Measurements from ENCODE around the gene CCNL2.
"Not testable (repeated sequence)": the region's sequence is repeated elsewhere in the genome, so short reads cannot be mapped to it uniquely, and the experiment has no call there.

CCNL2 gene

DNA sequence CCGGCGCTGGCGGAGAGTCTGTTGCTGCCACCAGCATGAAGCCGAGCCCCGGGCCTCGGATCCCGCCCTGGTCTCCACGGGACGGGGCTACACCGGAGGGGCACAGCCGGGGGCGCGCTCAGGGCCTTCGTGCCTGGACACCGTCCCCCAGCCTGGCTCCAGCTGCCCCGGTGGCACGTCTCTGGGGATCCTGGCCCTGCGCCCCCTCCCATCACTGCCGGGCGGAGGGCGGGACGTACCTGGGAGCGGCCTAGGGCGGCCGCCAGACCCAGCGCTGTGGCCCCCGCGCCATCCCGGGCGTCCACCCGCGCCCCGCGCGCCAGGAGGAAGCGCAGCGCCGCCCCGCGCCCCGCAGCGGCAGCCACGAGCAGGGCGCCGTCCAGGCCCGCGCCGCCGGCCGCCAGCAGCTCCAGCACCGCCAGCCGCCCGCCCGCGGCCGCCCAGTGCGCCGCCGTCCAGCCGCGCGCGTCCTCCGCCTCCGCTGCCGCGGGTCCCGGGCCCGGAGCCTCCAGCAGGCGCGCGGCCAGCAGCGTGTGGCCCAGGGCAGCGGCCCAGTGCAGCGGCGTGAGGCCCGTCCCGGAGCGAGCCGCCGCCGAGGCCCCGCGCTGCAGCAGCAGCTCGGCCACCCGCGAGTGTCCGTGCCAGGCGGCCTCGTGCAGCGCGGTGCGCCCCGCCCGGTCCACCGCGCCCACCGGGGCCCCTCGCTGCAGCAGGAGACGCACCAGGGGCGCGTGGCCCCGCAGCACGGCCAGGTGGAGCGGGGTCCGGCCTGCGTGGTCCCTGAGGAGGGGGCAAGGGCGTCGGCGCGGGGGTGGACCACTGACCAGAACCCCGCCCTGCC, 20.9 kb upstream of the CCNL2 start:
- DNase-seq (no peak), ATAC-seq (peak; percentile 33)

DNA sequence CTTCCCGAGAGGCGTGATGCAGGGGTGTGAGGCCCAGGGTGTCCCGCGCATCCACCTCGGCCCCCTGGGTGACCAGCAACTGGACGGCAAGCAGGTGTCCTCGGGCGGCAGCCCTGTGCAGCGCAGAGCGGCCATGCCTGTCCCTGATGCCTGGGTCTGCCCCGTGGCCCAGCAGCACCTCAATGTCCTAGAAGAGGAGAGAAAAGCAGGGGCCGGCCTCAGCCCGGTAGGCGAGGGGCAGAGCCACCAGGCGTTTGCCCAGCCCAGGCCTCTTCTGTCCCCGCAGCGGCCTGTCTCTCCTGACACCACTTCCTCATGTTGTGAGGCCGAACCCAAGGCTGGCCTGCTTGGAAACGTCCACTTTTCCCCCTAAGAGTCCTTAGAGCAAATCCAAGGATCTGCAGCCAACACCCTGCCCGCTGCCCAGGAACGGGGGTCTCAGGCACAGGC, 20.3 kb upstream of the CCNL2 start:
- no peak for ATAC-seq
- DNase-seq, result no peak

DNA sequence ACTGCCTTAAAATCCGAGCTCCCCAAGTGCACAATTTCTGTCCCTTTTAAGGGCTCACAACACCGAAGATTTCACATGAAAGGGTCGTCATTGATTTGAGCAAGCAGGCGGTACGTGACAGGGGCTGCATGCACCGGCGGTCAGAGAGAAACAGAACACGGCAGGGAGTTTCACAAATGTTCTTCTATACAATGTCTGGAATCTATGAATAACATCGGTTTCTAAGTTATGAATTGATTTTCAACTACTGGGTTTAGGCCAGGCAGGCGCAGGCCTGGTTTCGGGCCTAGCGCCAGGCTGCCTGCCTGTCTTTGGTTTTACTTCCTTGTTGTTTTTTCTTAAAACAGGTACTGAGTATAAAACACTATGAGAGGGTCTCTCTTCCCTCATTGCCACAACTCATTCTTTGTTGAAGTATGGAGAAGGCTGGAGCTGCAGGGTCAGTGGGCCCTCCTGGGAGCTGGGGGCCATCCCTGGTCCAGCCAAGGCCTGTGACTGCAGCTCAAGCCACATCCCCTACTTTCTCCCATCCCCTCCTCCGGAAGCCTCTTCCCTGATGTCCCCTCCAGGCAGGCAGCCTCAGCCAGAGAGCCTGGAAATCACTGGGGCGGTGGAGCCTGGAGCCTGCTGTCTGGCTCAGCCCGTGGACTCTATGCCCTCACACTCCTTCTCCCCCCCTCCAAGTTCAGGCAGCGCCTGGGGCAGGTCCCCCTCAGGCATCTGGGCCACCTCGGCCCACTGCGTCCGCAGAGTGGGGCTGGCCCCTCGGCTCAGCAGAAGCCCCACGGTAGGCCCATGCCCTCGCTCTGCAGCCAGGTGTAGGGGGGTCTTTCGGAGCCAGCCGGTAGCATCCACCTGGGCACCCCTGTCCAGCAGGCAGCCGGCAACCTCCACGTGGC, 19.6 kb upstream of the CCNL2 start:
- ATAC-seq (no peak), DNase-seq (no peak)

DNA sequence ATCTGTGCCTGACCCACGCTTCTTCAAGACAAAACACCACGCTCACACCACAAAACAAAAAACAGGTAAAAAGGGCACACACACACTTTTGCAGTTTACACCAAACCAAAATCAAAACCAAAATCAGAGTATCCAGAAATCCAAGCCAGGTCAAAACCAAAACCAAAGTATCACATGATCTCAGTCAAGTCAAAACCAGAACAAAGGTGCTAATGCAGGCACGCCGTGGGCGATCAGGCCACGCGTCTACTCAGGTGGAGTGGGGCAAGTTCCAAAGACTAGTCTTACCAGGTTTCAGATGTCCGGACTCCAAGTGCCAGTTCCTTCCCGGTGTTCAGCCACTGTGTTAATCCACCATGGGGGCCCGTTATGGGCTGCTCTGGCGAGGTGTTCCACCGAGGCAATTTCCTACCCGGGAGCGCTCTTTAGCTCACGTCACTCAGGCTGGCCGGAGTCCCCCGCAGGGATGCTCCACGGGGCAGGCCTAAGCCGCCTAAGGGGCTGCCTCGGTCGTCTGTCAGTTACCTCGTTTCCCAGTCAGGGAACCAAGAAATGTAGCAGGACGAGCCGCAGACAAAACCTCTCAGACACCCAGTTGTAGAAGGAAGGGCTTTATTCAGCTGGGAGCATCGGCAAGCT, 18.8 kb upstream of the CCNL2 start:
- DNase-seq, ATAC-seq: not testable (repeated sequence)

DNA sequence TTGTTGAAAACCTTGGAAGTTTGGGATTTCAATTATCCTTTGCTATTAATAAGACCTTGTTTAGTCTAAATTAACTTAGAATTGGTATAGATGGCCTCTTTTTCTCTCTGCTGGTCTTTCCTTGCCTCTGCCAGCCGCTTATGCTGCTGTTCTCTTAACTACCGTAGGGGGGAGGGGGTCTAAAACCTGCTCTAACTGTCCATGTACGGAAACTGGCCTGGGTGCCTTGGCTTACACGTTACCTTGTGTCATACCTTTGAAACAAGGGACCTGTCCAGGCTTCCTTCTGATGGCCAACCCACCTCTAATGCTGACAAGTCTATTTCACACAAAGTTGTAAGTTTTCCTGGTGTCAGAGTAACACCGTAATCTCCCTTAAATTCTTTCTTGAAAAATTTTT, 18.3 kb upstream of the CCNL2 start:
- ATAC-seq, result not testable (repeated sequence)

DNA sequence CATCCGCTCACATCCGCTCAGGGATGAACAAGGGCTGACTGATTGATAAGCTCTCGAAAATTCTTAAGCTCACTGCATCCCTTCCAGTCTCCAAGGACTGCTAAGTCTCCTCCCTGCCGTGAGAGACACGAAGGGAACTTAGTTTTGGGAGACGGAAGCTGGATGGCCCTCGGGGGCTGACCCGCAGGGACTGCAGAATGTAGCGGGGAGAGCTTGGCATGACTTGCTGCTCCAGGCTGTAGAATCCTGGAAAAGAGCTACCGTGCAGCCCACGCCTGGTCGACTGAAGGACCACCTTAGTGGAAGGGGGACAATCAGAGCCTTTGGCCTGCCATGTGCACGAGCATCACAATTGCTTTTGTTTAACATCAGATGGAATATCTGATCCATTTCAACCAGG, 16.6 kb upstream of the CCNL2 start:
- ATAC-seq (no peak), DNase-seq (no peak)

More for the DNA sequence above, 18.3 kb upstream of the CCNL2 start:
- not testable (repeated sequence) for DNase-seq

DNA sequence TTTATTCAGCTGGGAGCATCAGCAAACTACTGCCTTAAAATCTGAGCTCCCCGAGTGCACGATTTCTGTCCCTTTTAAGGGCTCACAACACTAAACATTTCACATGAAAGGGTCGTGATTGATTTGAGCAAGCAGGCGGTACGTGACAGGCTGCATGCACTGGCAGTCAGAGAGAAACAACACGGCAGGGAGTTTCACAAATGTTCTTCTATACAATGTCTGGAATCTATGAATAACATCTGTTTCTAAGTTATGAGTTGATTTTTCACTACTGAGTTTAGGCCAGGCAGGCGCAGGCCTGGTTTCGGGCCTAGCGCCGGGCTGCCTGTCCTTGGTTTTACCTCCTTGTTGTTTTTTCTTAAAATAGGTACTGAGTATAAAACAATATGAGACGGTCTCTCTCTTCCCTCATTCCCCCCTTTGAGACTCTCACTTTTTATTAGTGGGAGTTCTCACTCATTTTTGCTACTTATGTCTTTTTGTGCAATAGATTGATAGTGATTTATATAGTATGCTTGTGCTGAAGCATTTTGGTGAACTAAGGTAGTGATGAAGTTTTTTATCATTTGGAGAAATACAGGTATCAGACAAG, 13.3 kb upstream of the CCNL2 start:
- not testable (repeated sequence) for ATAC-seq, DNase-seq

DNA sequence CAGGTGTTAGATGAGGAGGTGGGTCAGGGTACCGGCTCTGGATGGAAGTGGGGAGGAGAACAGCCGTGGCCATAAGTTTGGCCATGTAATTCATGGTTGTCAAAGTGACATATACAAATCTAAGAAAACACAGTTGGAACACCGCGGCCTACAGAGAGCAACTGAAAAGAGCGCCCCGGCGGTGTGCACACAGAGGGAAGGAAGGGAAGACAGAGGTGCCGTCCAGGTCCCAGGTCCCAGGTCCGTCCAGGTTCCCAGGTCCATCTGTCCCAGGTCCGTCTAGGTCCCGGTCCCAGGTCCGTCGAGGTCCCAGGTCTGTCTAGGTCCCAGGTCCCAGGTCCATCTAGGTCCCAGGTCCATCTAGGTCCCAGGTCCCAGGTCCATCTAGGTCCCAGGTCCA, 12.5 kb upstream of the CCNL2 start:
- ATAC-seq (no peak), DNase-seq (no peak)

DNA sequence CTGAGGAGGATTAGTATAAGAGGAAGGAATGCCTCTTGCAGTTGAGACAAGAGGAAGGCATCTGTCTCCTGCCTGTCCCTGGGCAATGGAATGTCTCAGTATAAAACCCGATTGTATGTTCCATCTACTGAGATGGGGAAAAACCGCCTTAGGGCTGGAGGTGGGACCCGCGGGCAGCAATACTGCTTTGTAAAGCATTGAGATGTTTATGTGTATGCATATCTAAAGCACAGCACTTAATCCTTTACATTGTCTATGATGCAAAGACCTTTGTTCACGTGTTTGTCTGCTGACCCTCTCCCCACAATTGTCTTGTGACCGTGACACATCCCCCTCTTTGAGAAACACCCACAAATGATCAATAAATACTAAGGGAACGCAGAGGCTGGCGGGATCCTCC, 11.1 kb upstream of the CCNL2 start:
- DNase-seq, ATAC-seq: not testable (repeated sequence)

DNA sequence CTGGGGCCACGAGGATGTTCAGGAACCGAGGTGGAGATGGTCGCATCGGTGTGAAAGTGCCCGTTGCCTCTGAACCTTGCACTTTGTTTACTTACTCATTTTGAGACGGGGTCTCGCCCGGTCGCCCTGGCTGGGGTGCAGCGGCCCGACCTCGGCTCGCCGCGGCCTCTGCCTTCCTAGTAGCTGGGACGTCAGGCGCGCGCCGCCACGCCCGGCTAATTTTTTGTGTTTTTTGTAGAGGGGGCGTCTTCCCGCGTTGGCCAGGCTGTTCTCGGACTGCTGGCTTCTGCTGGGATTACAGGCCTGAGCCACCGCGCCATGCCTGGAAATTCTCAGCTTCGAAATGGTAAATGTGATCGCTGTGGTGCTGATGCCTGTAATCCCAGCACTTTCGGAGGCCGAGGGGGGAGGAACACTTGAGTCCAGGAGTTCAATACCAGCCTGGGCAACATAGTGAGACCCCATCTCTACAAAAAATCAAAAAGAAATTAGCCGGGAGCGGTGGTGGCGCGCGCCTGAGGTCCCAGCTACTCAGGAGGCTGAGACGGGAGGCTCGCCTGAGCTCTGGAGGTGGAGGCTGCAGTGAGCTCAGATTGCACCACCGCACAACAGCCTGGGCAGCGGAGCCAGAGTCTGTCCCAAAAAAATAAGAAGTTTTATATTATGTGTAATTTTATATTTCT, 8.6 kb upstream of the CCNL2 start:
- DNase-seq (peak; percentile 29), ATAC-seq (peak; percentile 7)

DNA sequence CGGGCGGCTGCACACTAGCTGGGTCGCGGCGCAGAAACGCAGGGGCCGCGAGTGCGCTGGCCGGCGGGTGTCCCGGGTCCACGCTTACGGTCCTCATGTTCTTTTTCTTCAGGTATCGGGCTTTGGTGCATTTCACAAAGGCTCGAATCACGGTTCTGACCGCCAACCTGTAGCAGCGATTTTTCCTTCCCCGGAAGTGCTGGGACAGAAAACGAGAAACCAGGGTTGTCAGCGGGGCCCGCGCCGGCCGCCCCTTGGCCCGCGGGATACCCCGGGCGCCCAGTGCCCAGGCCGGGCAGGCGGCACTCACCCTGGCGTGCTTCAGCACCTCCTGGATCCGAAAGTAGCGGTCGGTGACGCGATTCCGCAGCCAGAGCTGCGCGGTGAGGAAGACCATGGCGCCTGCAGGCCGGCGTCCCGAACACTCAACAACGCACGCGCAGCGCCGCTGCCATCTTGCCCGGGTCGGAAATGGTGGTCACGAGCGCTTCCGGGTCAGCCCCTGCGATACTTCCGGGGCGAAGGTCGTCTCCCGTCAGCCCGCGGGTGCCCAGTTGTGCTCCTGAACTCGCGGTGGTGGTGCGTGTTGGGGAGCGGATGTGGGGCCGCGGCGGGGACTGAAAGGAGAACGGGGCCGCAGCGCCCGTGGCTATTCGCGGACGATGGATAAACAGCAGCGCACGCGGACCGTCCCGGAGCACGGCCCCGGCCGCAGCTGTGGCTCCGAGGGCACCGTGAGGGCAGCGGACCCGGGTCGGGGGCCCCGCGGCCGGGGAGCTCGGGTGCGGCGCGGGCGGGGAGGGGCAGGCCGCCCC, 7.9 kb upstream of the CCNL2 start, which contains the start of gene MRPL20:
Gene MRPL20 (minus strand): TSS at position 473 of the 815 bp plus-strand sequence. CDS start 76 bp downstream, at position 397.
- peak; percentile 95 for DNase-seq
- peak; percentile 96 for ATAC-seq

DNA sequence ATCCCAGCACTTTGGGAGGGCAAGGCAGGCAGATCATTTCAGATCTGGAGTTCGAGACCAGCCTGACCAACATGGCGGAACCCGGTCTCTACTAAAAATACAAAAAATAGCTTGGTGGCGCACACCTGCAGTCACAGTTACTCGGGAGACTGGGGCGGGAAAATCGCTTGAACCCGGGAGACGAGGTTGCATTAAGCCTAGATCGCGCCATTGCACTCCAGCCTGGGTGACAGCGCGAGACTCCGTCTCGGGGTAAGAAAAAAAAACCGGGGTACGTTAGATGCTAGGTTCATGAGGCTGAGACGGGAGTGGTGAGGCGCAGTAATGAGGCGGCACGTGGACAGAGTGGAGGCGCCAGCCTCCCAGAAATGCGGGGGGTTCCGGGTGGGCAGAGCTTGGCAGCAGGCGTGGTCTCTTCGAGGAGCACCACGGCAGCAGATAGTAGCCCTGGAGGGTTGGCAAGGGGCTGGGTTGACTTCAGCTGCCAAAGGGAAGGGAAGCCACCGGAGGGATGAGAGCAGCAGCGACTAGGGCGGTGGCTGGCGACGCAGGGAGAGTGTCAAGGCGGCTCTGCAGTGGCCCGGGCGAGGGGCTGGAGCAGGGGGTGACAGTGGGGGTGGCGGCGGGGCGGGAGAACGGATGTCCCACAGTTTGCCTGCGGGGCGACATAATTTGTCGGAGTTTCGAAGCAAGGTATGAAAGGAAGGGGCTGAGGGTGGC, 7.1 kb upstream of the CCNL2 start:
- DNase-seq (peak; percentile 37), ATAC-seq (peak; percentile 7)

DNA sequence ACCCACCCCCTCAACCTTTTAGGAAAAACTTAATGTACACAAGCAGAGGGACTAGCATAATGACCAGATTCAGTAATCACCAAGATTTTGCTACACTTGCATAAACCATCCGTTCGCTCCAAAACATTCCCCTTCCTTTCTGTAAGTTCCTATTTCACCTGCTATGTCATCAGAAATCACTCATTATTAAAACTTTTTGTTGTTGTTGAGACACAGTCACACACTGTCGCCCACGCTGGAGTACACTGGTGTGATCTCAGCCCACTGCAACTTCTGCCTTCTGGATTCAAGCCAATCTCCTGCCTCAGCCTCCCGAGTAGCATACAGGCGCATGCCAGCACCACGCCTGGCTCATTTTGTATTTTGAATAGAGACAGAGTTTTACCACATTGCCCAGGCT, 4.5 kb upstream of the CCNL2 start:
- no peak for ATAC-seq
- DNase-seq, result no peak

DNA sequence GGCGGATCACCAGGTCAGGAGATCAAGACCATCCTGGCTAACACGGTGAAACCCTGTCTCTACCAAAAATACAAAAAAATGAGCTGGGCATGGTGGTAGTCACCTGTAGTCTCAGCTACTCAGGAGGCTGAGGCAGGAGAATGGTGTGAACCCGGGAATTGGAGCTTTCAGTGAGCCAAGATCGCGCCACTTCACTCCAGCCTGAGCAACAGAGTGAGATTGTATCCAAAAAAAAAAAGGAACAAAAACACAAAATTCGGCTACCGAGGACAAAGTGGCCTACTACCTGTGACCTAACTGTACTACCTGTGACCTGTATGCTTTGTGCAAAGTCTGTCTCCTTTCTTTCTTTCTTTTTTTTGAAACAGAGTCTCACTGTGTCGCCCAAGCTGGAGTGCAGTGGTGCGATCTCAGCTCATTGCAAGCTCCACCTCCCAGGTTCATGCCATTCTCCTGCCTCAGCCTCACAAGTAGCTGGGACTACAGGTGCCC, 3.8 kb upstream of the CCNL2 start:
- not testable (repeated sequence) for ATAC-seq, DNase-seq

DNA sequence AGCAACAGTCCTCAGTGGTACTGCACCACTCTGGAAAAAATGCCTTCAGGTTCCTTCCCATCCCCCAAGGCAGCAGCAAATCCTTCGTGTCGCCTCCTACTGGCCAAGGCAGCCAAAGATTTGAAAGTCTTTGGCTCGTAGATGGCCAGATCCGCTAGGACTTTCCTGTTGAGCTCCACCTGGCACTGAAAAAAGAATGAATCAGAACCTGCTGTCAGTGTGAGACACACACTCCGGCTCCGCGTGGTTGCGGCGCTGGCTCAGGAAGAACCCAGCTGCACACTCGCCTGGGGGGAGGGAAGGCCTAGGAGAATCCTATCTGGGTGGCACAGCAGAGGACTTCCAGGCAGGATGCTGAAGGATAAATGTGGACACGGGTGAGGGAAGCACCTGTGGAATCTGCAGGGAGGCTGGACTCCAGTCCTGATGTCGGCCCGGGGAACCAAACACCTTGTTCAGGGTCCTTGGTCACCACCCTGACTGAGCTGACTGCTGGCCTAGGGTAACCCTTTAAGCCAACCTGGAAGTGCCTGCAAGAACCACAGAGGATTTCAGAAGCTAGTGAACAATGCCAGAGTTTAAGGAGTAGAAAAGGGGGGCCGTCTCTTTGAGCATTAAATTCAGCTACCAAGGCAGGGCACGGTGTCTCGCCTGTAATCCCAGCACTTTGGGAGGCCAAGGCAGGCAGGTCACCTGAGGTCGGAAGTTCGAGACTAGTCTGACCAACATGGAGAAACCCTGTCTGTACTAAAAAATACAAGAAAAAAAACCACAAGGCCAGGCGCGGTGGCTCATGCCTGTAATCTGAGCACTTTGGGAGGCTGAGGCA, 3.2 kb upstream of the CCNL2 start:
- ATAC-seq, result no peak
- peak; percentile 65 for DNase-seq

DNA sequence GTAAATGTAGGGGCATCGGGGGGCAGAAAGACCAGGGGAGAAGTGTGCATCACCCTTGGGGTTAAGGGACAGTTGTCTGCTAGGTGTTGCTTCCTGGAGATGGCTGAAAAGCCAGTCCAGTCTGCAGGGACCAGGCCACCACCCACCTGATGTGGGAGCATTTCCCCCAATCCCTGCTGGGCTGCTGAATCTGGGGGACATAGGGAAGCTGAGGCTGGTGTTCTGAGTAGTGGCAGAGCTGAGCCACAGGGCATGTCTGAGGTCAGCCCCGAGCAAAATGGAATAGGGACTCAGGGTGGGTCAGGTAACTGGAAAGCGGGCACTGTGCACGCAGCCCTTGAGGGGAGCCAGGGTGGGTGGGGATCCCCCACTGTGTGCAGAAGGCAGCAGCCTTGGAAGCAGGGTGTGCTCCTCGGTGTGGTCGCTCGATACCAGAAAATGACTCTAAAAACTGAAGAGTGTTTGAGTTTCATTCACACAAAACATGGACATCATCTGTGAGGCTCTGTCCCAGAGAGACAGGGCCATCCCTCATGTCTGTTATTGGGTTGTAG, 2.4 kb upstream of the CCNL2 start:
- DNase-seq (no peak), ATAC-seq (no peak)

DNA sequence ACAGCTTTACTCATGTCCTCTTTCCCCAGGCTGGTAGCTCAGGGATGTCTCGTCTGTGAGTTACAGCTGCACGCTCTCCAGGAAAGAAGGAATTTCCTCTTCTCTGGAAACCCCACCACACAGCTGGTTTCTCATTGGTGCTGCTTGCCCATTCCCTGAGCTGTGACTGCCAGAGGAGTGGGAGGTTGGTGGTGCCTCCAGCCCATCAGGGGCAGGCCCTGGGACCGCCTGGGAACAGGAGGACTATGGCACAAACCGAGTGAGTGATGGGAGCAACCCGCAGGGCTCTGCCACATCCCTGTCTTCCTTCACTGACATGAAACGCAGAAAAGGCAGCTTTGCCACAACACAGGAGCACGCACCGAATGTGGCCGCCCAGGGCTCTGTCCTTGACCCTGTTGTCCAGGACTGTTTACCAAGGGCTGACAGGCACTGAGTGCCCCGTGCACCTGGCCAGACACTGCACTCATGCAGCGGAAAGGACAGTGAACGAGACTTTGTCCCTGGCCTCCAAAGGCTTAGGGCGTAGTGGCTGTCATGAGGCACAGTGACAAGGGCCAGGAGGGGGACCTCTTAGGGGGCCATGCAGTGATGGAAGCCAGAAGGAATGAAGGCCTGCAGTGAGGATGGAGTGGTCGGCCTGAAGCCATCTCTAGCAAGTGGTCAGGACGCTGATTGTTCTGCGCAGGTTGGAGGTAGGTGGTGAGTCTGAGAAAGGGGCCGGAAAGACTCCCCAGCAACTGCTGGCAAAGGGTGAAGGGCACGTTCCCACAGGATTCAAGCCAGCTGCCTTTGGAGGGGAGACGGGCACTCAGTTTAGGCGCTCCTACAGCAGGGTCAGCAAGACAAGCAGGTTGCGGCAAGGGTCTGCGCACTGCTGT, 1.7 kb upstream of the CCNL2 start:
- ATAC-seq (no peak), DNase-seq (no peak)

Data from stimulated activated naive CD8-positive, alpha-beta T cell treated with anti-CD3 and anti-CD28 coated beads, Interleukin-15, Interleukin-2, amounts not matched to agents 100 U/mL and 50 U/mL, for 24 hours (primary cell).